GM12865 (cell line): Measurements from ENCODE around the gene OR52H1.
"Not testable (repeated sequence)": the region's sequence is repeated elsewhere in the genome, so short reads cannot be mapped to it uniquely, and the experiment has no call there.

ENCODE experiments used
- DNase-seq: peaks from one replicate; pipeline ENCODE4 v3.0.0; 2010; ENCODE audit warnings: low read depth
- H3K4me3 ChIP-seq: 2 replicates; pipeline ENCODE4 v1.5.1; 2011; ENCODE audit warnings: mild to moderate bottlenecking, low read depth, low read length, control low read depth
- CTCF ChIP-seq: IDR thresholded peaks from 2 replicates; pipeline ENCODE4 v1.5.1; 2011; ENCODE audit warnings: low read length, control low read depth, low read depth, inconsistent platforms; ENCODE audit not compliant: insufficient read depth; ENCODE audit errors: missing control alignments

OR52H1 gene

GRCh38 chr11:5548440-5548839 is at the start of gene OR52H1:
Gene OR52H1, minus strand, starts transcription at chr11:5548540. Its CDS starts 3,035 bp downstream, at chr11:5545505.
- H3K4me3 ChIP-seq, result no peak within 1 kb of the TSS
- no peak for TF ChIP-seq CTCF
- DNase-seq, result no peak

GRCh38 chr11:5597953-5598352 is 49.6 kb upstream of the OR52H1 start:
- TF ChIP-seq CTCF, result no peak
- no peak for DNase-seq

GRCh38 chr11:5596607-5597201 is 48.4 kb upstream of the OR52H1 start, which contains the start of gene TRIM6:
Gene TRIM6, plus strand, starts transcription at chr11:5596637. Its CDS starts 261 bp downstream, at chr11:5596898.
- TF ChIP-seq CTCF, result no peak
- peak within 1 kb of the TSS; percentile 72 for H3K4me3 ChIP-seq
- peak; percentile 56 for DNase-seq

More at GRCh38 chr11:5597953-5598352, 49.6 kb upstream of the OR52H1 start:
- no peak overlapping the region for H3K4me3 ChIP-seq

- DNase-seq, result no peak
- TF ChIP-seq CTCF, result no peak
- no peak overlapping the region for H3K4me3 ChIP-seq
These were observed 44.8 kb upstream of the OR52H1 start for GRCh38 chr11:5593146-5593545.

GRCh38 chr11:5592615-5593014 is 44.3 kb upstream of the OR52H1 start:
- TF ChIP-seq CTCF, result no peak
- no peak for DNase-seq

GRCh38 chr11:5591613-5592012 is 43.3 kb upstream of the OR52H1 start:
- TF ChIP-seq CTCF, result no peak

More at GRCh38 chr11:5592615-5593014, 44.3 kb upstream of the OR52H1 start:
- H3K4me3 ChIP-seq, result no peak overlapping the region

GRCh38 chr11:5589906-5590305 is 41.6 kb upstream of the OR52H1 start:
- not testable (repeated sequence) for H3K4me3 ChIP-seq, DNase-seq

More at GRCh38 chr11:5591613-5592012, 43.3 kb upstream of the OR52H1 start:
- no peak for DNase-seq
- no peak overlapping the region for H3K4me3 ChIP-seq

- DNase-seq, result not testable (repeated sequence)
These were observed 36.1 kb upstream of the OR52H1 start for GRCh38 chr11:5584458-5584857.

More at GRCh38 chr11:5584458-5584857, 36.1 kb upstream of the OR52H1 start:
- H3K4me3 ChIP-seq, result not testable (repeated sequence)
